AG04450 (cell line): ENCODE measurements around the gene CFTR. TPM values are rescaled to one million over a fixed set of nuclear protein-coding genes. Genes with fewer than 3 reads are reported as not detected.
A peak's percentile ranks its signal among the peaks of the same experiment; 100 is the strongest.

Source experiments
- CTCF ChIA-PET: fragments of 300-600, 350-600 bp; formaldehyde crosslinking; extraction: SDS; loops from one replicate; lab custom pipeline; 2022; ENCODE audit warnings: antibody characterized with exemption, inconsistent platforms; lab: Charles Lee
- POLR2A ChIA-PET: fragments of 350-600 bp; formaldehyde crosslinking; extraction: SDS; loops from one replicate; lab custom pipeline; 2021; ENCODE audit warnings: antibody characterized with exemption, inconsistent platforms; lab: Yijun Ruan, JAX
- DNase-seq: peaks from one replicate; pipeline ENCODE4 v3.0.0-alpha.2; 2011; ENCODE audit warnings: low read depth, low spot score
- H3K27ac ChIP-seq: one replicate; pipeline ENCODE4 v1.5.1; 2012; ENCODE audit warnings: low read depth, low read length, control low read depth
- H3K27me3 ChIP-seq: one replicate; pipeline ENCODE4 v1.6.0; 2012; ENCODE audit warnings: low read length; ENCODE audit not compliant: control insufficient read depth, insufficient read depth
- H3K4me3 ChIP-seq: 2 replicates; pipeline ENCODE4 v1.5.1; 2011; ENCODE audit warnings: mild to moderate bottlenecking, low read depth, low read length, control low read depth
- H3K9me3 ChIP-seq: 2 replicates; pipeline ENCODE4 v1.5.1; 2012; ENCODE audit warnings: low read length; ENCODE audit not compliant: control insufficient read depth, insufficient read depth
- CTCF ChIP-seq: IDR thresholded peaks from 2 replicates; pipeline ENCODE4 v1.5.1; 2011; ENCODE audit warnings: low read depth, low read length, control low read depth, inconsistent platforms
- polyA plus RNA-seq: library from polyadenylated mRNA; depleted of rRNA; stranded (reverse); fragments of >200 nt; gene quantifications from 2 replicates; pipeline ENCODE4 v1.2.3, GENCODE V29; 2011

Gene CFTR
- polyA plus RNA-seq, 1 experiment: 0.37 TPM

GRCh38 chr7:117582219-117582704 is 102.4 kb downstream of the CFTR start:
- peak; percentile 91 for DNase-seq
- ChIA-PET CTCF (interaction anchor here (0.9 kb wide), 1 partner anchor 134 kb away, joined by 3 read pairs; no protein-coding TSS in a partner anchor), POLR2A (interaction anchor here (0.5 to 1.3 kb wide), 4 partner anchors 67 to 230 kb away, joined by 3 to 4 read pairs (median 3); no protein-coding TSS in a partner anchor)
- H3K27me3 ChIP-seq: no peaks in the 10 kb centered on the region
- TF ChIP-seq CTCF: no peak
- H3K9me3 ChIP-seq: no peaks in the 10 kb centered on the region
- peak overlapping the region; percentile 40 for H3K27ac ChIP-seq
- no peak overlapping the region for H3K4me3 ChIP-seq

GRCh38 chr7:117587931-117588330 is 108.1 kb downstream of the CFTR start:
- H3K9me3 ChIP-seq: no peaks in the 10 kb centered on the region
- no peak for TF ChIP-seq CTCF
- DNase-seq: no peak
- no peak overlapping the region for H3K27ac ChIP-seq
- CTCF ChIA-PET: no interaction called here
- no peaks in the 10 kb centered on the region for H3K27me3 ChIP-seq
- POLR2A ChIA-PET: no interaction called here
- no peak overlapping the region for H3K4me3 ChIP-seq

- H3K9me3 ChIP-seq: no peaks in the 10 kb centered on the region
- TF ChIP-seq CTCF: no peak
- peak; percentile 46 for DNase-seq
- no peak overlapping the region for H3K4me3 ChIP-seq
- POLR2A ChIA-PET: no interaction called here
- no peaks in the 10 kb centered on the region for H3K27me3 ChIP-seq
- CTCF ChIA-PET: no interaction called here
- no peak overlapping the region for H3K27ac ChIP-seq
Observed at GRCh38 chr7:117588352-117588794, 108.5 kb downstream of the CFTR start.

GRCh38 chr7:117590191-117590590 is 110.4 kb downstream of the CFTR start:
- TF ChIP-seq CTCF: no peak
- POLR2A ChIA-PET: no interaction called here
- no peak overlapping the region for H3K4me3 ChIP-seq
- H3K27me3 ChIP-seq: no peaks in the 10 kb centered on the region
- no peaks in the 10 kb centered on the region for H3K9me3 ChIP-seq
- no peak overlapping the region for H3K27ac ChIP-seq
- no peak for DNase-seq
- CTCF ChIA-PET: no interaction called here

- DNase-seq: no peak
- no peak for TF ChIP-seq CTCF
- H3K27me3 ChIP-seq: no peaks in the 10 kb centered on the region
- H3K9me3 ChIP-seq: peaks cover 6% of the 10 kb centered on the region; the same call in 1 of the 2 replicates
- no peak overlapping the region for H3K27ac ChIP-seq
- ChIA-PET CTCF (no interaction called here), POLR2A (no interaction called here)
- no peak overlapping the region for H3K4me3 ChIP-seq
Observed at GRCh38 chr7:117592011-117592635, 112.3 kb downstream of the CFTR start.
